ENCODE measurements around the gene SLC23A2. TPM values are rescaled to one million over a fixed set of nuclear protein-coding genes. Genes with fewer than 3 reads are reported as not detected.
"Not testable (repeated sequence)": the region's sequence is repeated elsewhere in the genome, so short reads cannot be mapped to it uniquely, and the experiment has no call there.

SLC23A2 gene
- total RNA-seq, 1 donor, result 14.2 TPM

DNA sequence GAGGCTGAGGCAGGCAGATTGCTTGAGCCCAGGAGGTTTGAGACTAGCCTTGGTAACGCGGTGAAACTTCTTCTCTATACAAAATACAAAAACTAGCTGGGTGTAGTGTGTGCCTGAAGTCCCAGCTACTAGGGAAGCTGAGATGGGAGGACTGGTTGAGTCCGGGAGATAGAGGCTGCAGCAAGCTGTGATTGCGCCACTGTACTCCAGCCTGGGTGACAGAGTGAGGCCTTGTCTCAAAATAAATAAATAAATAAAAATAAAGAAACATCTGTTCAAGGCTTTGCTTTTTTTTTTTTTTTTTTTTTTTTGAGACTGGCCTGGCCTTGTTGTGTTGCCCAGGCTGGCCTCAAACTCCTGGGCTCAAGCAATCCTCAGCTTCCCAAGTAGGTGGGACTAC, 23.7 kb upstream of the SLC23A2 start:
- no peak overlapping the region for H3K4me3 ChIP-seq (ENCODE audit: low read depth, low read length)
- DNase-seq (ENCODE audit: low read depth), result peak; percentile 18
- TF ChIP-seq, protein P1, sequence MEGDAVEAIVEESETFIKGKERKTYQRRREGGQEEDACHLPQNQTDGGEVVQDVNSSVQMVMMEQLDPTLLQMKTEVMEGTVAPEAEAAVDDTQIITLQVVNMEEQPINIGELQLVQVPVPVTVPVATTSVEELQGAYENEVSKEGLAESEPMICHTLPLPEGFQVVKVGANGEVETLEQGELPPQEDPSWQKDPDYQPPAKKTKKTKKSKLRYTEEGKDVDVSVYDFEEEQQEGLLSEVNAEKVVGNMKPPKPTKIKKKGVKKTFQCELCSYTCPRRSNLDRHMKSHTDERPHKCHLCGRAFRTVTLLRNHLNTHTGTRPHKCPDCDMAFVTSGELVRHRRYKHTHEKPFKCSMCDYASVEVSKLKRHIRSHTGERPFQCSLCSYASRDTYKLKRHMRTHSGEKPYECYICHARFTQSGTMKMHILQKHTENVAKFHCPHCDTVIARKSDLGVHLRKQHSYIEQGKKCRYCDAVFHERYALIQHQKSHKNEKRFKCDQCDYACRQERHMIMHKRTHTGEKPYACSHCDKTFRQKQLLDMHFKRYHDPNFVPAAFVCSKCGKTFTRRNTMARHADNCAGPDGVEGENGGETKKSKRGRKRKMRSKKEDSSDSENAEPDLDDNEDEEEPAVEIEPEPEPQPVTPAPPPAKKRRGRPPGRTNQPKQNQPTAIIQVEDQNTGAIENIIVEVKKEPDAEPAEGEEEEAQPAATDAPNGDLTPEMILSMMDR (IDR thresholded peaks at IDR 0.05; ENCODE audit: insufficient read depth, low read depth, low read length), result no peak

GRCh38 chr20:5024103-5024502, 22.8 kb upstream of the SLC23A2 start:
- no peak overlapping the region for H3K4me3 ChIP-seq (ENCODE audit: low read depth, low read length)
- DNase-seq (ENCODE audit: low read depth), result no peak
- TF ChIP-seq, protein P1 (IDR thresholded peaks at IDR 0.05; ENCODE audit: insufficient read depth, low read depth, low read length), result no peak

- H3K4me3 ChIP-seq (ENCODE audit: low read depth, low read length); DNase-seq (ENCODE audit: low read depth): not testable (repeated sequence)
These were observed 21.9 kb upstream of the SLC23A2 start for GRCh38 chr20:5023171-5023570.

- TF ChIP-seq, protein P1 (IDR thresholded peaks at IDR 0.05; ENCODE audit: insufficient read depth, low read depth, low read length), result no peak
- H3K4me3 ChIP-seq (ENCODE audit: low read depth, low read length), result no peak overlapping the region
- DNase-seq (ENCODE audit: low read depth), result no peak
These were observed 19.4 kb upstream of the SLC23A2 start for GRCh38 chr20:5020760-5021159.

GRCh38 chr20:5013682-5014447, 12.6 kb upstream of the SLC23A2 start:
- TF ChIP-seq, protein P1 (IDR thresholded peaks at IDR 0.05; ENCODE audit: insufficient read depth, low read depth, low read length), result no peak
- no peak overlapping the region for H3K4me3 ChIP-seq (ENCODE audit: low read depth, low read length)
- no peak for DNase-seq (ENCODE audit: low read depth)

DNA sequence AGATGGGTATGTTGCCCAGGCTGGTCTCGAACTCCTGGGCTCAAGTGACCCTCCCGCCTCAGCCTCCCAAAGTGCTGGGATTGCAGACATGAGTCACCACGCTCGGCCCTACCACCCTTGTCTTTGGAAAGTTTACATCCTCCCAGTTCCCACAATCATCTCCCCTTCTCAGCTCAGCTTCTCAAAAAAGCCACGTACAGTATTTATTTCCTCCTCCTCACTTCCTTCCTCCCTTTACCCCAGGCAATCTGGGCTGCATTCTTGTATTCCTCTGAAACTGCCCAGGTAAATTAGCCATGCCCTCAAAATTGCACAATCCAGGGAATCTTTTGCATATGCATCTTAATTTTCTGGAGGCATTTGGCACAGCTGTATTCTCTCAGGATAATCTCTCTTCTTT, 7.4 kb upstream of the SLC23A2 start:
- peak; percentile 30 for DNase-seq (ENCODE audit: low read depth)
- H3K4me3 ChIP-seq (ENCODE audit: low read depth, low read length), result no peak overlapping the region
- TF ChIP-seq, protein P1 (IDR thresholded peaks at IDR 0.05; ENCODE audit: insufficient read depth, low read depth, low read length), result no peak

DNA sequence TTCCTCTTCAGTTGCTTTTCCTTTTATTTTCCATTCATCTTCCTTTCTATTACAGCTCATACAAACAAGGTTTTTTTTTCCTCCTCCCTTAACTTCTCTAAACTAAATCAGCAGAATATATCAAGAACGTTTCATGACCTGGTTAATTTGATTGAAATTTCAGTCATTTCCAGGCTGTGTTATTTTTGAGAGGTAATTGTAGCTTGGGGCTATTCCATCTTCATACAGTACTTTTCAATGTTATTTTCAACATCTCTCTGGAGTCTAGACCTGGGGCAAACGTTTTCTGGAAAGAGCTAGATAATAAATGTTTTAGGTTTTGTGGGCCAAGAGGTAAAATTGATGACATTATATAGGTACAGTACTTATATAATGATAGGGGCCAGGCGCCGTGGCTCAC, 4.0 kb upstream of the SLC23A2 start:
- no peak for DNase-seq (ENCODE audit: low read depth)
- TF ChIP-seq, protein P1 (IDR thresholded peaks at IDR 0.05; ENCODE audit: insufficient read depth, low read depth, low read length), result no peak
- no peak overlapping the region for H3K4me3 ChIP-seq (ENCODE audit: low read depth, low read length)

DNA sequence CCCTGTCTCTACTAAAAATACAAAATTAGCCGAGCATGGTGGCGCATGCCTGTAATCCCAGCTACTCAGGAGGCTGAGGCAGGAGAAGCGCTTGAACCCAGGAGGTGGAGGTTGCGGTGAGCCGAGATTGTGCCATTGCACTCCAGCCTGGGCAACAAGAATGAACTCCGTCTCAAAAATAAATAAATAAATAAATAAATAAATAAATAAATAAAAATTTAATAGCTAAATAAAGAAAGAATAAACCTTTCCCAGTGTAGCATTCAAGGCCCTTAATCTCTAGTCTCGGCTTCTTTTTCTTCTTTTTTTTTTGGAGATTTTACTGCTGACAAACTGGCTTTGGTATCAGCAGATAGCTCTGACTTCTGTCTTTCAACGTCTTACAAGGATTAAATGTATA, 3.5 kb upstream of the SLC23A2 start:
- not testable (repeated sequence) for DNase-seq (ENCODE audit: low read depth); H3K4me3 ChIP-seq (ENCODE audit: low read depth, low read length)

Data from fibroblast of villous mesenchyme (primary cell).